ENCODE data around the gene NDUFS2.
"Not testable (repeated sequence)": the region's sequence is repeated elsewhere in the genome, so short reads cannot be mapped to it uniquely, and the experiment has no call there.

Gene NDUFS2

DNA sequence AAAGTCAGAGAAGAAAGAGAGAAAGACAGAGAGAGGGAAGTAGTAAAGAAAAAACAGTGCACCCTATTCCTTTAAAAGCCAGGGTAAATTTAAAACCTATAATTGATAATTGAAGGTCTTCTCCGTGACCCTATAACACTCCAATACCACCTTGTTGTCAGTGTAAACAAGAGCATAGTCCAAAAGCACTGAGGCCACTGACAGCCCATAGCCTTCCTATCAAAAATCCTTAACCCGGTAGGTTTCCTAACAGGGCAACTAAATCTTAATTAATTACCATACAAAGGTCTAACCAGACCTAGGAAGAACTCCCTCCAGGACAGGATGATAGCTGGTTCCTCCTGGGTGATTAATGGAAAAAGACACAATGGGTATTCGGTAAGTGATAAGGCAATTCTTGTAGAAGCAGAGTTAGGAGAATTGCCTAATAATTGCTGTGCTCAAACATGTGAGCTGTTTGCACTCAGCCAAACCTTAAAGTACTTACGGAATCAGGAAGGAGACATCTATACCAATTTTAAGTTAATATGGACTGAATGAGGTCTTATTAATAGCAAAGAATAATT is 53.9 kb downstream of the NDUFS2 start:
- not testable (repeated sequence) for DNase-seq

DNA sequence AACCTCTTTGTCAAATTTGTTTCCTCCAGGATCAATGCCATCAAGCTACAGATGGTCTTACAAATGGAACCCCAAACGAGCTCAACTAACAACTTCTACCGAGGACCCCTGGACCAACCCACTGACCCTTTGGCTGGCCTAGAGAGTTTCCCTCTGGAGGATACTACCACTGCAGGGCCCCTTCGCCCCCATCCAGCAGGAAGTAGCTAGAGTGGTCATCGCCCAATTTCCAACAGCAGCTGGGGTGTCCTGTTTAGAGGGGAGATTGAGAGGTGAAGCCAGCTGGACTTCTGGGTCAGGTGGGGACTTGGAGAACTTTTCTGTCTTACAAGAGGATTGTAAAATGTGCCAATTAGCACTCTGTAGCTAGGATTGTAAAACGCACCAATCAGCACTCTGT is 54.9 kb downstream of the NDUFS2 start:
- DNase-seq, result not testable (repeated sequence)

DNA sequence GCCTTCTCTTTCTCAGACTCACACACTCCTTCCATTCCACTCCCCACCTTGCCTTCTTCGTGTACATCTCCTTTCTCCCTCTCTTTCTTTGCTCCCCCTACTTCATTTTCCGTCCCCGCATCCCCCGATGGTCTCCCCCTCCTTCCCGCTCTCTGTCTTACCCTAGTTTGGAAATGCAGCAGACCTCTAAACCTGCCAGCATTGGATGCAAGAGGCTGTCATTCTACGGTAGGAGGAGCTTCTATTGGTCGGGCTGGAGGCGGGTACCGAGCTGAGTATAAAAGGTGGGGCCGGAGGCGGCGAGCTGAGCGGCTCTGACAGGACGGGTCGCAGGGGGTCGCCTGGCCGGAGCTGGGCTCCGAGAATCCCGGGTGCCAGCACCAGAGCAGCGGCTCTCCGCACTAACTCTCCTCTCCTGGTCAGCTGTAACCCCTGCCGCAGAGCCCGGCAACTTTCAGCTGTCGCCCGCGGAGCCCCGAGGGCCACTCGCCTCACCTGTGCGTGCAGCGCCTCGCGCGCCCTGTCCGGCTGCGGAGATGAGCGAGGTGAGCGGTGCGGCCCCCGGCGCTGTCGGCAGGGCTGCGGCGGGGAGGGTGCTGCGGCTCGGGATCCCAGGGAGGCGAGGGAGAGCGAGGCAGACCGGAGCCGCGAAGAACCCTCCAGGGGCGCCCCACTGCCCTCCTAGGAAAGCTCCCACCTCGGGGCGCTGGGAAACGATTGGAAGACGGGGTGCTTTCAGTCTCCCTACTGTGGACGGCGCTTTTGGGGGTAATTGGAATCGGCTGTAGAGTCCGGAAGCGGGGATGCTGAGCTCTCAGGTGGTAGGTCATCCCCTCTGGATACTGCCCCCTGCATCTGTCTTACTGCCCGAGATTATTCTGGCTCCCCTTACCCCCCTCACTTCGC is 56.5 kb downstream of the NDUFS2 start, which contains the start of gene PCP4L1:
TSS of gene PCP4L1 (plus strand) at position 307 of the 906 bp plus-strand sequence. CDS start at position 537, 230 bp downstream.
- DNase-seq, result no peak

DNA sequence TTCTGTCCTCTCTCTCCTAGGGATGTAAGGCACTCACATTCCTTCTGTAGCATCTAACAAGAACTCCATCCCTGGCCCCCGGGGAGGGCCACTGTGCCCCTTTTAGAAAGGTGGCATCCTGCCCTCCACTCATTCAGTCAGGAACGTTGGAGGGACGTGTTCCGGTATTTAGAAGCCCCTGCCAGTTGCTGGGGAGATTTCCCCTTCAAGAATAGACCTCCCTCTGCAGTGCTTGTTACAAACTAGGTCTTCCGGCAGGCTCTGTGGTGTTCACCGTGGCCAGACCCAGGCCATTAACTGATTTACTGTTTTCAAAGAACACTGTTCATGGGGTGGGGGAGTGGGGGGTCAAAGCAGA is 57.2 kb downstream of the NDUFS2 start:
- DNase-seq, result no peak

DNA sequence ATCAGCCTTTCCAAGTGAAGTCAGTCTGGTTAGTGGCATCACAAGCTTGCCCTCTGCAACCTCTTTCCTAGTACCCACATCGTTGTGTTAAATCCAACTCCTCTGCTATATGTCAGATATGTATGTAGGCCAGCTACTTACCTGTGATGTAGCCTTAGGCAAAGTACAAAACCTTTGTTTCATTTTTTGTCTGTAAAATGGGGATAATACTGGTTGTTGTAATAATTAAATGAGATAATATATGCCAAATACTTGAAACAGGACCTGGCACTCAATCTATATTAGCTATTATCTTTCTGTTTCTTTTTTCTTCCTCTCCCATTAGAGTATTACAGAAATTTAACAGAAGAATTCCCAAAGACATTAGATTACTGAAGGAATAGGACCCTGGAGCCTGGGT is 57.6 kb downstream of the NDUFS2 start:
- DNase-seq, result no peak

DNA sequence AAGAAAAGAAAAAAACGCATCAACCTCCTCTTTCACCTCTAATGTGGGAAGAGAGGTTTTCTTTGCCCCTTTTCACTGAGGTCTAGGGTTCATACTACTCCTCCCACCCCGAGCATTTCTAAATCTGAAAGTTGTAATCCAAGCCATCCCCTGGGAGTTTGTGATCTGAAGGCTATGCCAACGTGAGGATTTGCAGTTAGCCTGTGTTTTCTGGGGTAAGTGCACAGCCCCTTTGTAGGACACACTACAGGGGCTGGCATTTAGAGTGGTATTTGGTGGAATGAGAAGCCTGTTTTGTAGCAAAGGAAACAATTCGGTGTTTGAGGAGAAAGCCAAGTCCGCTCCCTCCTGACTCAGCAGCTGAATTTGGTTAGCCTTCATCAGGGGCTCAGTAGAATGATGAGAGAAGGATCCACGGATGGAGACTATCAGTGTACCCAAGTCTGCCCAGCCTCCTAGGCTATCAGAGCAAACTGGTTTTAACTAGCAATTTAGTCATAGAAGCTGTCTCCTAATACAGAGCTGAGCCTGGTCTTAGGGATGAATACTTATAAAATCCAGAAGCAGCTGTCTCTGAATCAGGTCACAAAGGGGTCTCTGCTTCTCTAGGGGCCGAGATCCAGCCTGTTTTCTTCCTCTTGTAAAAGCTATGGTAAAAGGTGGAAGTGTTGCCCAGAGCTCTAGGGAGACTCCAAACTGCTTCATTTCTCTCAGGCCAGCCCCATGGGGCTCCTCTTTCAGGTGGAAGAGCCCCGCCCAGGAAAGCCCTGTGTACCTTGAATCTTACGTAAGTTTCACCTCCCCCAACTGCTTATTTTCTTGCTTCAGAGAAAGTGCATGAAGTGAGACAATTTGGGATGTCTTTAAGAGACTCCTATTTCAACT is 58.5 kb downstream of the NDUFS2 start:
- DNase-seq, result no peak

DNA sequence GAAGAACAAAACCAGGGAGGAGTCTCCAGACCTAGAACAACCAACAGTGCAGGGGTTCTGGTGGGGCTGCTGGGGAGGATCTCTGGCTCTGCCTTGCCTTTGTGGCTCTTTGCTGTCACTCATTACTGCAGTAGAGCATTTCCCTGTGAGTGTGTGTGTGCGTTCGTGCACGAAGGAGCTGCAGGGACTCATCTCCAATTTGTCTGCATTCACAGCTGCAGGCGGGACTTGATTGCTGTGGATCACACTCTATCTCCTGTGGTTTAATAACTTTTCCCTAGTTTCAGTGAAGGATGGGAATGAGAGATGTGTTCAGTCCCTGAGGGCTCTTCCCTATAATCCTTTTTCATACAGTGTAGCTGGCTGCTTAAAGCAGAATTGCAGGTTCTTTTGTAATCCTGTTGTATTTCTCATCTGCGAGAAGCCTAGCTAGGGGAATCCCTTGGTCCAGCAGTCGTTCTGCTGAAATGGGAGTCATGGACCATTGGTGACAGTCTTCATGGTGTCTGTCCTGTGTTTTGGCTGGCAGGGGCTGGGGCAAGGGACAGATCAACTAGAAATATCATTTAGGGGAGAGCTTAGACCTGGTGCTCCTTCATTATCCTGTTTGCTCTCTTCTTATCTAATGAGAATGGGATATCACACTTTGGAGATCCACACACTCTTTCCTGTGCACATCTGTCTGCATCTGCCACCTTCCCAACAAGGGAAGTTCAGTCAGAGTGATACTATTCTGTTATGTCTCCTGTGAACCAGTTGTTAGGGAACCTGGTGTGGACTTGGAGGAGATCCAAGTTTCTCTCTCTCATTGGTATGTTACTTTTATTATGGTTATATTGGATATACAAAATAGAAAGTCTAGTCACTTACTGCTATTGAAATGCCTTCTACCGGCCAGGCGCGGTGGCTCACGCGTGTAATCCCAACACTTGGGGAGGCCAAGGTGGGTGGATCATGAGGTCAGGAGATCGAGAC is 59.4 kb downstream of the NDUFS2 start:
- DNase-seq, result no peak
